Measurements from ENCODE around the gene ITK.

DNA sequence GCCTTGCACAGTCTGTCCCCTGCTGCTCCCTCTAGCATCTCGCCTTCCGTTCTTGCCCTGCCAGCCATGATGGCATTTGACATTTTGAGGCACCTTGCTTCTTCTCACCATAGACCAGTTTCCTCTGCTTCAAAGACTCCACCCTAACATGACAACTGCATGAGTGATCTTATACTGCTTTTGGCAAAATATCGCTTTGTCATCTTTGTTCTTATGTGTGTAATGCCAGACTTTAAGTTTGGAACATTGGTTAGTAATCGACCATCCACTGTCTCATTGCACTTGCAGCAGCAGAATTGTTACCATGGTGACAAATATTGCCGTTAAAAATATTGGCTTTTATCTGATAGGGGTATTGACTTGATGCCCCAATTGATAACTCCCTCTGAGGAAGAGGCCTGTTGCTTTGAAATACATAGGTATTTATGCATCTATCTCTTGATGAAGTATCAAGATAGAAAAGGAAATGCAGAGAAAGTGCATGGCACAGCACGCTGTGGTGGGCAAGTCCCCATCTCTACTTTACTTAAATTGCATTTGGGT, 21.4 kb upstream of the ITK start:
- TF ChIP-seq, protein P1, sequence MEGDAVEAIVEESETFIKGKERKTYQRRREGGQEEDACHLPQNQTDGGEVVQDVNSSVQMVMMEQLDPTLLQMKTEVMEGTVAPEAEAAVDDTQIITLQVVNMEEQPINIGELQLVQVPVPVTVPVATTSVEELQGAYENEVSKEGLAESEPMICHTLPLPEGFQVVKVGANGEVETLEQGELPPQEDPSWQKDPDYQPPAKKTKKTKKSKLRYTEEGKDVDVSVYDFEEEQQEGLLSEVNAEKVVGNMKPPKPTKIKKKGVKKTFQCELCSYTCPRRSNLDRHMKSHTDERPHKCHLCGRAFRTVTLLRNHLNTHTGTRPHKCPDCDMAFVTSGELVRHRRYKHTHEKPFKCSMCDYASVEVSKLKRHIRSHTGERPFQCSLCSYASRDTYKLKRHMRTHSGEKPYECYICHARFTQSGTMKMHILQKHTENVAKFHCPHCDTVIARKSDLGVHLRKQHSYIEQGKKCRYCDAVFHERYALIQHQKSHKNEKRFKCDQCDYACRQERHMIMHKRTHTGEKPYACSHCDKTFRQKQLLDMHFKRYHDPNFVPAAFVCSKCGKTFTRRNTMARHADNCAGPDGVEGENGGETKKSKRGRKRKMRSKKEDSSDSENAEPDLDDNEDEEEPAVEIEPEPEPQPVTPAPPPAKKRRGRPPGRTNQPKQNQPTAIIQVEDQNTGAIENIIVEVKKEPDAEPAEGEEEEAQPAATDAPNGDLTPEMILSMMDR (conservative IDR thresholded peaks at IDR 0.05), result no peak
- TF ChIP-seq ZFX (IDR thresholded peaks at IDR 0.05), result no peak
